Measurements from ENCODE around the gene TSTD2.

The TSTD2 gene

DNA sequence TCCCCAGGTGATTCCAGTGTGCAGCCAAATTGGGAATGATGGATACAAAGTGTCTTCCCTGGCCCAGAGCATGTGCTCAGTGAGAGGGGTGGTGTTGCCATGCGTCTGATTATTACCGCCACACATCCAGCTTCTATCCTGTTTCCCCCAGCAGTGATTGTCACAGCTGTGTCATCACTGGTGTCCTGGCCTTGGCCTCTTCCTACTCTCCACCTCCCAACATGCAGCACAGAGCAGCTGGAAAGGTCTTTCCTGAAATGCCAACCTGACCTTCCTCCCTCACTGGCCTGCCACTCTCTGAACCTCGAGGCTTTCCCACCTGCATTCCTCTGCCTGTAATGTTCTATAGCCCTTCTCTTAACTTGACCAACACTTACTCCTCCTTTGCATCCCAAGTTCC lies 71.7 kb downstream of the TSTD2 start:
- no peak for ATAC-seq
- TF ChIP-seq TCF4 (CRISPR knock-in tag; IDR thresholded peaks at IDR 0.05; ENCODE audit: borderline replicate concordance): no peak
- TF ChIP-seq CSDC2 (CRISPR knock-in tag; IDR thresholded peaks at IDR 0.05): no peak

GRCh38 chr9:97560851-97561250 lies 72.3 kb downstream of the TSTD2 start:
- TF ChIP-seq OSR1 (CRISPR knock-in tag; IDR thresholded peaks at IDR 0.05): no peak
- no peak for TF ChIP-seq CSDC2 (CRISPR knock-in tag; IDR thresholded peaks at IDR 0.05)
- no peak for TF ChIP-seq ZFP30 (CRISPR knock-in tag; IDR thresholded peaks at IDR 0.05)
- TF ChIP-seq ZNF70 (CRISPR knock-in tag; IDR thresholded peaks at IDR 0.05): no peak
- no peak for TF ChIP-seq CREB5 (CRISPR knock-in tag; IDR thresholded peaks at IDR 0.05; ENCODE audit: low read depth)
- no peak for TF ChIP-seq SNAI2 (CRISPR knock-in tag; IDR thresholded peaks at IDR 0.05)
- TF ChIP-seq PPARA (CRISPR knock-in tag; IDR thresholded peaks at IDR 0.05; ENCODE audit: borderline replicate concordance): no peak
- no peak for ATAC-seq

GRCh38 chr9:97560154-97560553 lies 73.0 kb downstream of the TSTD2 start:
- no peak for ATAC-seq
- TF ChIP-seq RARB (CRISPR knock-in tag; IDR thresholded peaks at IDR 0.05): no peak
- TF ChIP-seq ISL1 (CRISPR knock-in tag; IDR thresholded peaks at IDR 0.05): no peak
- TF ChIP-seq GLIS3 (CRISPR knock-in tag; IDR thresholded peaks at IDR 0.05): no peak
- TF ChIP-seq ZNF70 (CRISPR knock-in tag; IDR thresholded peaks at IDR 0.05): no peak
- TF ChIP-seq ESRRG (CRISPR knock-in tag; IDR thresholded peaks at IDR 0.05): no peak
- TF ChIP-seq CREB5 (CRISPR knock-in tag; IDR thresholded peaks at IDR 0.05; ENCODE audit: low read depth): no peak
- TF ChIP-seq TSHZ2 (CRISPR knock-in tag; IDR thresholded peaks at IDR 0.05): no peak
- no peak for TF ChIP-seq ZFP3 (CRISPR knock-in tag; IDR thresholded peaks at IDR 0.05)
- TF ChIP-seq ZC3H10 (CRISPR knock-in tag; IDR thresholded peaks at IDR 0.05): no peak
- no peak for TF ChIP-seq OSR1 (CRISPR knock-in tag; IDR thresholded peaks at IDR 0.05)
- no peak for TF ChIP-seq SNAI2 (CRISPR knock-in tag; IDR thresholded peaks at IDR 0.05)
- TF ChIP-seq ARNTL (CRISPR knock-in tag; IDR thresholded peaks at IDR 0.05; ENCODE audit: borderline replicate concordance, low read depth): no peak
- TF ChIP-seq ZNF565 (CRISPR knock-in tag; conservative IDR thresholded peaks at IDR 0.05; ENCODE audit: low read depth): no peak
- TF ChIP-seq ZFP30 (CRISPR knock-in tag; IDR thresholded peaks at IDR 0.05): no peak
- no peak for TF ChIP-seq ZNF8 (CRISPR knock-in tag; IDR thresholded peaks at IDR 0.05)
- TF ChIP-seq POU6F1 (CRISPR knock-in tag; IDR thresholded peaks at IDR 0.05; ENCODE audit: borderline replicate concordance, low read depth): no peak

DNA sequence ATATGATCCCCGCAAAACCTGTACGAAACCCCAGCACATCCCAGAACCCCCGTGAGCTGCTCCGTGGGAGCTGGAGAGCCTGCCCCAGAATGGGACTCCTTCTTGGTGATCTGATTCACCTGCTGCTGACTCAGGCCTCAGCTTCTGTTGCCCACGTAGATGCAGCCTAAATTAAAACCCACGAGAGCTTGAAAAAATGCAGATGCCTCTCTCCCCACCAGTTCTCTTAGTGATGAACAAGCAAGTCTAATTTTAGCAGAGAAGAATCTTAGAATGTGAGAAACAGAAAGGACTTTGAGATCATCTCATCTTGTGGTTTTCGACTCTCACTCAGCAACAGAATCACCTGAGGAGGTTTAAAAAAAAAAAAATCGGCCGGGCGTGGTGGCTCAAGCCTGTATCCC lies 74.1 kb downstream of the TSTD2 start:
- no peak for ATAC-seq
- TF ChIP-seq CREB5 (CRISPR knock-in tag; IDR thresholded peaks at IDR 0.05; ENCODE audit: low read depth): no peak
- no peak for TF ChIP-seq ISL1 (CRISPR knock-in tag; IDR thresholded peaks at IDR 0.05)
- no peak for TF ChIP-seq PATZ1 (CRISPR knock-in tag; IDR thresholded peaks at IDR 0.05; ENCODE audit: borderline replicate concordance)
- no peak for TF ChIP-seq ZC3H10 (CRISPR knock-in tag; IDR thresholded peaks at IDR 0.05)
- TF ChIP-seq TCF4 (CRISPR knock-in tag; IDR thresholded peaks at IDR 0.05; ENCODE audit: borderline replicate concordance): no peak
- TF ChIP-seq ZFP3 (CRISPR knock-in tag; IDR thresholded peaks at IDR 0.05): no peak
- no peak for TF ChIP-seq SNAI2 (CRISPR knock-in tag; IDR thresholded peaks at IDR 0.05)
- TF ChIP-seq CSRNP3 (CRISPR knock-in tag; IDR thresholded peaks at IDR 0.05): no peak
- no peak for TF ChIP-seq RARB (CRISPR knock-in tag; IDR thresholded peaks at IDR 0.05)
- no peak for TF ChIP-seq CSDC2 (CRISPR knock-in tag; IDR thresholded peaks at IDR 0.05)
- no peak for TF ChIP-seq ZFP30 (CRISPR knock-in tag; IDR thresholded peaks at IDR 0.05)
- no peak for TF ChIP-seq PPARA (CRISPR knock-in tag; IDR thresholded peaks at IDR 0.05; ENCODE audit: borderline replicate concordance)
